Measurements from ENCODE around the gene KLHL3. TPM values are rescaled to one million over a fixed set of nuclear protein-coding genes. Genes with fewer than 3 reads are reported as not detected.

Gene KLHL3
- total RNA-seq, 1 donor from 2014 or later = 6.8 TPM

- Histone ChIP-seq H3K27me3 (peaks cover 10% of the 10 kb centered on the region), H3K27ac (no peak overlapping the region), H3K4me3 (no peak overlapping the region), H3K4me1 (no peaks in the 10 kb centered on the region), H3K9me3 (no peaks in the 10 kb centered on the region), H3K36me3 (no peaks in the 10 kb centered on the region)
- DNase-seq (no peak), ATAC-seq (no peak)
- intact Hi-C loops (cut with DNase I) = no loop called here
- TF ChIP-seq, protein P1, sequence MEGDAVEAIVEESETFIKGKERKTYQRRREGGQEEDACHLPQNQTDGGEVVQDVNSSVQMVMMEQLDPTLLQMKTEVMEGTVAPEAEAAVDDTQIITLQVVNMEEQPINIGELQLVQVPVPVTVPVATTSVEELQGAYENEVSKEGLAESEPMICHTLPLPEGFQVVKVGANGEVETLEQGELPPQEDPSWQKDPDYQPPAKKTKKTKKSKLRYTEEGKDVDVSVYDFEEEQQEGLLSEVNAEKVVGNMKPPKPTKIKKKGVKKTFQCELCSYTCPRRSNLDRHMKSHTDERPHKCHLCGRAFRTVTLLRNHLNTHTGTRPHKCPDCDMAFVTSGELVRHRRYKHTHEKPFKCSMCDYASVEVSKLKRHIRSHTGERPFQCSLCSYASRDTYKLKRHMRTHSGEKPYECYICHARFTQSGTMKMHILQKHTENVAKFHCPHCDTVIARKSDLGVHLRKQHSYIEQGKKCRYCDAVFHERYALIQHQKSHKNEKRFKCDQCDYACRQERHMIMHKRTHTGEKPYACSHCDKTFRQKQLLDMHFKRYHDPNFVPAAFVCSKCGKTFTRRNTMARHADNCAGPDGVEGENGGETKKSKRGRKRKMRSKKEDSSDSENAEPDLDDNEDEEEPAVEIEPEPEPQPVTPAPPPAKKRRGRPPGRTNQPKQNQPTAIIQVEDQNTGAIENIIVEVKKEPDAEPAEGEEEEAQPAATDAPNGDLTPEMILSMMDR (IDR thresholded peaks at IDR 0.05) = no peak
Observed at GRCh38 chr5:137611794-137612435, 124.0 kb downstream of the KLHL3 start.

DNA sequence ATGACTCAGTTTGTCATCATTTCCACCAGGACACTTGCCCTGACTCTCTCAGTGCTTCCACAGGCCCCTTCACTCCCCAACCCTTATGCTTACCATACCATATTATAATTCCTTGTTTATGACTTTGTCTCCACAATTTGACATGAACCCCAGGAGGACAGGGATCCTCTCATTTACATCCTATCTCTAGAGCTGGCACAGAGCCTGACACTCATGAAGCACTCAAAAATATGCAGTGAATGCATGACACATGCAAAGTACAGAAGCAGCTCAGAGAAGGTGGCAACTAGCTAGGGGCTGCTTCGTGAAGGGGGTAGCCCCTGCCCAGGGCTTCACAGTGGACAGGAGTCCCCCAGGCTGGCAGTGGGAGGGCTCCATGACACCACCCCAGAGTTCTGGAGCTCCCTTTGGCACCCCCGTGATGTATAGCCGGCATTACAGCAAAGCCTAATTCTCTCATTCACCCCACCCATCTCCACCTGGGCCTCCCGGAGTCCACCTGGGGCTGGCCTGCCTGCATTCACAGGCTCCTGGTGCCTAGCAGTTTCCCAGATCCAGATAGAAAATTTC is 124.8 kb downstream of the KLHL3 start:
- intact Hi-C loops (cut with DNase I) = no loop called here
- no peak overlapping the region for H3K27ac ChIP-seq
- DNase-seq = no peak
- TF ChIP-seq, protein P1 (IDR thresholded peaks at IDR 0.05) = no peak
- no peak for ATAC-seq
- no peaks in the 10 kb centered on the region for H3K36me3 ChIP-seq
- no peaks in the 10 kb centered on the region for H3K4me1 ChIP-seq
- H3K9me3 ChIP-seq = no peaks in the 10 kb centered on the region
- H3K27me3 ChIP-seq = peaks cover 14% of the 10 kb centered on the region
- no peak overlapping the region for H3K4me3 ChIP-seq

DNA sequence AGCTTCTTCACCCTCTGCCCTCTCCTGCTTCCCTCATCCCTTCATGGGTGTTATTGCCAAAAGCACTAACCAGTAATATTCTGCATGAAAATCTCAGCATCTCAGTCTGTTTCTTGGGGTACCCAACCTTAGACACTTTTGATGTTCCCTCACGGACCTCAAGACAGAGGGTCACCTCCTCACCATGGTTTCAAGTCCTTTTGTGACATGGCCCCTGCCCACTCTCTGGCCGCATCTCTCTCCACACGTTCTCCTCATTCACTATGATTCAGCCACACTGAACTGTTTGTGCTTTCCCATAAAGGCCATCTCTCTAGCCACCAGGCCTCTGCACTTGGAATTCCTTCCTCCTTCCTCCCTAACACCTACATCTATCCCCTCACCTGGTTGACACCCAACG is 125.3 kb downstream of the KLHL3 start:
- TF ChIP-seq, protein P1 (IDR thresholded peaks at IDR 0.05) = no peak
- H3K36me3 ChIP-seq = no peaks in the 10 kb centered on the region
- no peaks in the 10 kb centered on the region for H3K4me1 ChIP-seq
- ATAC-seq = no peak
- no peak overlapping the region for H3K4me3 ChIP-seq
- no peak for DNase-seq
- no peak overlapping the region for H3K27ac ChIP-seq
- intact Hi-C loops (cut with DNase I) = no loop called here
- H3K27me3 ChIP-seq = peaks cover 14% of the 10 kb centered on the region
- no peaks in the 10 kb centered on the region for H3K9me3 ChIP-seq

- Histone ChIP-seq H3K36me3 (no peaks in the 10 kb centered on the region), H3K27me3 (peaks cover 14% of the 10 kb centered on the region), H3K4me1 (no peaks in the 10 kb centered on the region), H3K4me3 (no peak overlapping the region), H3K9me3 (no peaks in the 10 kb centered on the region), H3K27ac (no peak overlapping the region)
- no peak for ATAC-seq
- intact Hi-C loops (cut with DNase I) = no loop called here
- DNase-seq = no peak
- TF ChIP-seq, protein P1 (IDR thresholded peaks at IDR 0.05) = no peak
Observed at GRCh38 chr5:137609127-137609526, 126.8 kb downstream of the KLHL3 start.

DNA sequence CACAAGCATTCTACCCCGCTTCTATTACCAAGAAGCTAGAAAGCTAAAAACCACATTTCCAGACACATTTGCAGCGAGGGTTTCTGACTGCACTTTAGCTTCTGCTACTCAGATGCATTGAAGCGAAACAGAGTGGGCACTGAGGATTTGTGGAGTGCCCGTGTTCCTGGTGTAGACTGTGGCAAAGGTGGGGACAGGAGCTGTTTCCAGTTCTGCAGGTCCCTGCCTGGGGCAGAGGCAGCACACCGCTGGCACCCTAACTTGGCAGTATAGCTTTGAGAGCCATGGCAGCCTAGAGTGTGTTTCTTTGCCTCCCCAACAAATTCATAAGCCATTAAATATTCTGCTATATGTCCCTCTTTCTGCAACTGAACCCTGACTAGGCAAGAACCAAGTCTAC is 128.1 kb downstream of the KLHL3 start:
- intact Hi-C loops (cut with DNase I) = no loop called here
- no peaks in the 10 kb centered on the region for H3K36me3 ChIP-seq
- no peaks in the 10 kb centered on the region for H3K9me3 ChIP-seq
- H3K4me1 ChIP-seq = no peaks in the 10 kb centered on the region
- ATAC-seq (no peak), DNase-seq (no peak)
- TF ChIP-seq, protein P1 (IDR thresholded peaks at IDR 0.05) = no peak
- H3K27ac ChIP-seq = no peak overlapping the region
- peaks cover 14% of the 10 kb centered on the region for H3K27me3 ChIP-seq
- no peak overlapping the region for H3K4me3 ChIP-seq

Measured in upper lobe of right lung (tissue), 1 donor.